ENCODE data around the gene TBX10.
"Not testable (repeated sequence)": the region's sequence is repeated elsewhere in the genome, so short reads cannot be mapped to it uniquely, and the experiment has no call there.

Gene TBX10

GRCh38 chr11:67614730-67615714 is 24.5 kb downstream of the TBX10 start:
- DNase-seq = no peak

- DNase-seq = peak; percentile 62
Measured at GRCh38 chr11:67613960-67614715, 25.4 kb downstream of the TBX10 start.

GRCh38 chr11:67613313-67613959 is 26.1 kb downstream of the TBX10 start:
- no peak for DNase-seq

GRCh38 chr11:67612751-67613150 is 26.8 kb downstream of the TBX10 start:
- no peak for DNase-seq

GRCh38 chr11:67611704-67612587 is 27.6 kb downstream of the TBX10 start:
- DNase-seq = no peak

- no peak for DNase-seq
Measured at GRCh38 chr11:67611165-67611564, 28.4 kb downstream of the TBX10 start.

- DNase-seq = no peak
Measured at GRCh38 chr11:67610302-67610868, 29.2 kb downstream of the TBX10 start.

- DNase-seq = no peak
Measured at GRCh38 chr11:67609316-67609715, 30.2 kb downstream of the TBX10 start.

GRCh38 chr11:67608486-67608885 is 31.1 kb downstream of the TBX10 start:
- no peak for DNase-seq

GRCh38 chr11:67607507-67607906 is 32.1 kb downstream of the TBX10 start:
- DNase-seq = no peak

GRCh38 chr11:67606492-67607295 is 32.9 kb downstream of the TBX10 start, which contains the start of gene NDUFV1:
NDUFV1 (plus strand) TSS chr11:67606936; CDS start chr11:67607005, 69 bp downstream.
- peak; percentile 98 for DNase-seq

- DNase-seq = no peak
Measured at GRCh38 chr11:67606093-67606491, 33.5 kb downstream of the TBX10 start.

GRCh38 chr11:67605231-67606011 is 34.1 kb downstream of the TBX10 start:
- no peak for DNase-seq

- no peak for DNase-seq
Measured at GRCh38 chr11:67604815-67605214, 34.7 kb downstream of the TBX10 start.

- not testable (repeated sequence) for DNase-seq
Measured at GRCh38 chr11:67604119-67604518, 35.4 kb downstream of the TBX10 start.

- no peak for DNase-seq
Measured at GRCh38 chr11:67601098-67601497, 38.5 kb downstream of the TBX10 start.

GRCh38 chr11:67600324-67601029 is 39.1 kb downstream of the TBX10 start:
- DNase-seq = no peak

- DNase-seq = no peak
Measured at GRCh38 chr11:67599149-67599548, 40.4 kb downstream of the TBX10 start.

- DNase-seq = not testable (repeated sequence)
Measured at GRCh38 chr11:67597963-67598362, 41.6 kb downstream of the TBX10 start.

Data from retina (tissue), 1 donor.